Neutrophil (primary cell): ENCODE results near the gene ZBTB16.

Experiments
- H3K27ac ChIP-seq: fragments of 200-600 bp; sonication (generic); 2 replicates; pipeline ENCODE4 v1.5.1; 2016; ENCODE audit warnings: mild to moderate bottlenecking, moderate library complexity
- H3K27me3 ChIP-seq: fragments of 200-600 bp; sonication (generic); 2 replicates; pipeline ENCODE4 v1.6.0; 2016; ENCODE audit warnings: mild to moderate bottlenecking
- H3K36me3 ChIP-seq: fragments of 200-600 bp; sonication (generic); 2 replicates; pipeline ENCODE4 v1.5.1; 2017
- H3K4me1 ChIP-seq, 2 experiments: fragments of 200-600 bp in 1 of 2; sonication (generic) in 1 of 2; 1 replicate in 1 of 2; 2 replicates in 1 of 2; pipeline versions ENCODE4 v1.5.1 to v1.6.1; 2013 to 2016; ENCODE audit warnings: low read depth in 1 of 2, low read length in 1 of 2, mild to moderate bottlenecking in 1 of 2, moderate library complexity in 1 of 2; ENCODE audit not compliant: control insufficient read depth in 1 of 2, insufficient read depth in 1 of 2
- H3K4me3 ChIP-seq, 2 experiments: fragments of 200-600 bp in 1 of 2; sonication (generic) in 1 of 2; 1 replicate in 1 of 2; 2 replicates in 1 of 2; pipeline ENCODE4 v1.5.1; 2013 to 2016; ENCODE audit warnings: low read depth in 1 of 2, low read length in 1 of 2, mild to moderate bottlenecking in 1 of 2, moderate library complexity in 1 of 2
- H3K9me3 ChIP-seq: fragments of 200-600 bp; sonication (generic); 2 replicates; pipeline ENCODE4 v1.5.1; 2016
- TF ChIP-seq, protein P1 (sequence below): fragments of 200-600 bp; sonication (generic); IDR thresholded peaks from 2 replicates; pipeline ENCODE4 v1.5.1; 2016; ENCODE audit warnings: antibody characterized with exemption

Gene ZBTB16

DNA sequence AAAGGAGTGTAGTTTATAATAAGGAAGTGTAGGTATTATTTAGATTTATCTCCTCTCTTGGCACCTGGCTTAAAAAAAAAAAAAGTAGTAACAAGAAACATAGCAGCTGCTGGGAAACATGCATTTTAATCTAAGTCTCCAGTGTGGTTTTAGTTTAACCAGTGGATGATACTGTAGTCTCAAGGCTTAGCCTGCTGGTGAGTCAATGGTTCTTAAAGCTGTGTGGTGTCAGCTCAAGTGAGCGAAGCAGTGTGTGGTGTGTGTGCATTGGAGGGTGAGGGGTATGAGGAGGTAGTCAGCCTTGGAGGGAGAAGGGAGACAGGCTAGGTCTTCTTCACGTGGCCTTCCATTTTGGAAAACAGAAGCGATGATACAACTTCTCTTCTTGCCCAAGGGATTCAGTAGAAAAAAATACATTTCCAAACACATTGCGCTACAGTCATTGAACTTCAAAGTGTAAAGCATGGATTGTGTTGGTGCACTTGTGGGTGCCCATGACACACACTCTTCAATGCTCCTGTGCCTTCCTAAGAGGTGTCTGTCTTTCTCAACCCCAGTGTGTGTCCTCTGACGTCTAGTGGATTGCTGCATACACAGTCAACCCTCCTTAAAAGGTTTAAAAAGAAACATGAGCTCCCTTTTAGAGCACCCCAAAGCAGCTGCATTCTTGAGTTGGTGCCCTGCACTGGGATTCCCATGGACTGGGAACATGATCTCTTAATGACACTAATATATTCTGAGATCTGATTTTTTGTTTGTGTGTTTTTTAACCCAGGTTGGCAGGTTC lies 40.1 kb downstream of the ZBTB16 start:
- no peak overlapping the region for H3K27ac ChIP-seq
- H3K9me3 ChIP-seq, result no peaks in the 10 kb centered on the region
- no peaks in the 10 kb centered on the region for H3K36me3 ChIP-seq
- no peaks in the 10 kb centered on the region for H3K27me3 ChIP-seq
- TF ChIP-seq, protein P1, sequence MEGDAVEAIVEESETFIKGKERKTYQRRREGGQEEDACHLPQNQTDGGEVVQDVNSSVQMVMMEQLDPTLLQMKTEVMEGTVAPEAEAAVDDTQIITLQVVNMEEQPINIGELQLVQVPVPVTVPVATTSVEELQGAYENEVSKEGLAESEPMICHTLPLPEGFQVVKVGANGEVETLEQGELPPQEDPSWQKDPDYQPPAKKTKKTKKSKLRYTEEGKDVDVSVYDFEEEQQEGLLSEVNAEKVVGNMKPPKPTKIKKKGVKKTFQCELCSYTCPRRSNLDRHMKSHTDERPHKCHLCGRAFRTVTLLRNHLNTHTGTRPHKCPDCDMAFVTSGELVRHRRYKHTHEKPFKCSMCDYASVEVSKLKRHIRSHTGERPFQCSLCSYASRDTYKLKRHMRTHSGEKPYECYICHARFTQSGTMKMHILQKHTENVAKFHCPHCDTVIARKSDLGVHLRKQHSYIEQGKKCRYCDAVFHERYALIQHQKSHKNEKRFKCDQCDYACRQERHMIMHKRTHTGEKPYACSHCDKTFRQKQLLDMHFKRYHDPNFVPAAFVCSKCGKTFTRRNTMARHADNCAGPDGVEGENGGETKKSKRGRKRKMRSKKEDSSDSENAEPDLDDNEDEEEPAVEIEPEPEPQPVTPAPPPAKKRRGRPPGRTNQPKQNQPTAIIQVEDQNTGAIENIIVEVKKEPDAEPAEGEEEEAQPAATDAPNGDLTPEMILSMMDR, result no peak
- H3K4me1 ChIP-seq, result peaks cover 43 to 47% of the 10 kb centered on the region in 2 experiments
- no peak overlapping the region for H3K4me3 ChIP-seq

DNA sequence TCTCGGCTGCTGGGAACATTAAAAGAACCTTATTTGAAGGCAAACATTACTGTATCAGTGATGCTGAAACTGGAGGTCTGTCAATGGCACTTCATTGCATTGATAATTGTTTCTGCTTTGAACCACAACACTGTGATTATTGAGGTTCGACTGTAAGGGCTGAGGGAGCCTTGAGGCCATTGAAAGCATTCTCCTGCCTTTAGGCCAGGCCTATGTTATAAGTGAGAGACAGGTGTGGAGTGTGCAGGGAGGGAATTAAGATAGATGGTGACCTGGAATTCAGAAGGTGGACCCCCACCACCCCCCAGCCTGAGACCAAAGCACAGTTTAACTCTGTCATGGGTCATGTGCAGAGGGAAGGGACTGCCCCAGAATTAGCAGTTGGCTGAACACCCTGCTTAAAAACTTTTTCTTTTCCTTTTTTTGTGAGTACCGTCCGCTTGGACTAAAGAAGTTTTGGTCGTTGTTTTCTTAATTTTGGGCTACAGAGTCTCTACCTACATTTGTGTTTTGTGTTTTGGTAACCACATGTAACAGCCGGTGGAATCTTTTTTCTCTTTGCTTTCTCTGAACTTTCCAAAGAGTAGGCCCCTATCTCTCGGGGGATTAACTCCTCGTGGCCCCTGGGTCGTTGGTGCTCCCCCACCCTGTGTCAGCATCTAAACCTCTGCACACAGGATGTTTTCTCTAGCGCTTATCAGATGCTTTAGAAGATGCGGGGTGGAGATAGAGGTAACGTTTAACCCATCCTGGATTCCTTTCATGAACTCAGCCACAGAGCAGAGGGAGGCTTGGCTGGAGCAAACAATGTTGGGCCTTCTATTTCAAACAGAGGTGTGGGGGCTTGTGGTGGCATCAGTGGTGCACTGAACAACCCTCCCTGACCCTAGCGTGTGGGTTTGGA lies 43.7 kb downstream of the ZBTB16 start:
- Histone ChIP-seq H3K36me3 (no peaks in the 10 kb centered on the region), H3K4me3 (no peak overlapping the region), H3K27ac (no peak overlapping the region)

DNA sequence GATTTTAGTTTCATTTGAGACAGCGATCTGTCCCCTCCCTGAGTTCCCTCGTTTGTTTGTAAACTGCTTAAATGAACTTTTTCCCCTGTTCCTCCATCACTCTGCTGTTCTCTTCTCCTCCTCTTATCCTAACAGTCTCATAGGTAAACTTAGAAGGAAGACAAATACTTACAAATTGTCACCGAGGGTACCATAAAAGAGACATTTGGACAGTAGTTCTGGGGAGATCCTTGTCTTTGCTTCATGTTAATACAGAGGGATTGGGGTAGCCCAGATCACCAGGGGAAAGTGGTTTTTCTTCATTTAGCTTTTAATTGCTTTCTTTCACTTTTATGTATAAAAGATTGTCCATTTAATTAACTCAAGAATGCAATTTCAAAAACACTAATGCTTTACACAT lies 46.1 kb downstream of the ZBTB16 start:
- Histone ChIP-seq H3K4me1 (peaks cover 38 to 41% of the 10 kb centered on the region in 2 experiments), H3K27me3 (no peaks in the 10 kb centered on the region), H3K27ac (no peak overlapping the region), H3K4me3 (no peak overlapping the region), H3K36me3 (no peaks in the 10 kb centered on the region), H3K9me3 (no peaks in the 10 kb centered on the region)
- TF ChIP-seq, protein P1, result no peak

More for the DNA sequence above, 43.7 kb downstream of the ZBTB16 start:
- TF ChIP-seq, protein P1, result no peak
- Histone ChIP-seq H3K4me1 (peaks cover 45 to 47% of the 10 kb centered on the region in 2 experiments), H3K9me3 (no peaks in the 10 kb centered on the region), H3K27me3 (no peaks in the 10 kb centered on the region)

DNA sequence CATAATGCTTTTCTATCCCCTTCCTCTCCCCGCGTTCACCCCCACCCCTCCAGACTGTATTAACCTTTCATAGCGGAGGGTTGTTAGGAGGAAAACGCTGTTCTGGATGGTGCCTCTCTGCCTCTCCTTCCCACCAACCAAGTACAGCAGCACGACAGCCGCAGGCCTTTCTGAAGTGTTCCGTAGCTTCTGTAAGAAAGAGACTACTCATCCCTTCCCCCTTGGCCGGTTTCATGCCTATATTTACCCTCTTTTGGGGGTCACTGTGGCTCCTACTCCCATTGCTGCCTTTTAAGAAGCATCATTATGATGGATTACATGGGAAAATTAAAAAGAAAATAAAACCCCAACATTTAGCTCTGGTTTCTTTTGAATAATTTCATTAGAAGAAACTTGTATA lies 46.5 kb downstream of the ZBTB16 start:
- H3K4me1 ChIP-seq, result peaks cover 40 to 45% of the 10 kb centered on the region in 2 experiments
- TF ChIP-seq, protein P1, result no peak
- no peak overlapping the region for H3K4me3 ChIP-seq
- H3K36me3 ChIP-seq, result no peaks in the 10 kb centered on the region
- no peaks in the 10 kb centered on the region for H3K9me3 ChIP-seq
- H3K27me3 ChIP-seq, result no peaks in the 10 kb centered on the region
- H3K27ac ChIP-seq, result no peak overlapping the region

DNA sequence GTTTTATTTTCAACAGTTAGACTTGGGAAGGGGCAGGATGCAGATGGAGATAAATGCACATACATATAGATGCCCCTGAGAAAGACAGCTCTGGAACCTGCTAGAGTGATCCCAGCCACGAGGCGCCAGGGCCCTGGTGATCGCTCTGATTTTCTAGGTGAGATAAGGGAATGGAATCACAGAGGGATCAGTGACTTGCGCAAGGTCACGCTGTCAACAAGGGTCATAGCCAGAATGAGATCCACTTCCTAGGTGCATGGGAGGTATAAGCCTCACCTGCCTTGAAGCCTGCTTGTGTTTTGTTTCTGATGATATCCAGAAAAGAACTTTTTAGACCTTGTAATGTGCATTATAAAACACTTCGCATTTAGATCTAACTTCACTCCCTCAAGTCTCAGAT lies 47.5 kb downstream of the ZBTB16 start:
- peaks cover 49 to 54% of the 10 kb centered on the region in 2 experiments for H3K4me1 ChIP-seq
- no peaks in the 10 kb centered on the region for H3K36me3 ChIP-seq
- no peak overlapping the region for H3K27ac ChIP-seq
- no peak overlapping the region for H3K4me3 ChIP-seq
- H3K9me3 ChIP-seq, result no peaks in the 10 kb centered on the region
- H3K27me3 ChIP-seq, result no peaks in the 10 kb centered on the region
- TF ChIP-seq, protein P1, result no peak
